ENCODE results near the gene SLC25A53.
"Not testable (repeated sequence)": the region's sequence is repeated elsewhere in the genome, so short reads cannot be mapped to it uniquely, and the experiment has no call there.

DNA sequence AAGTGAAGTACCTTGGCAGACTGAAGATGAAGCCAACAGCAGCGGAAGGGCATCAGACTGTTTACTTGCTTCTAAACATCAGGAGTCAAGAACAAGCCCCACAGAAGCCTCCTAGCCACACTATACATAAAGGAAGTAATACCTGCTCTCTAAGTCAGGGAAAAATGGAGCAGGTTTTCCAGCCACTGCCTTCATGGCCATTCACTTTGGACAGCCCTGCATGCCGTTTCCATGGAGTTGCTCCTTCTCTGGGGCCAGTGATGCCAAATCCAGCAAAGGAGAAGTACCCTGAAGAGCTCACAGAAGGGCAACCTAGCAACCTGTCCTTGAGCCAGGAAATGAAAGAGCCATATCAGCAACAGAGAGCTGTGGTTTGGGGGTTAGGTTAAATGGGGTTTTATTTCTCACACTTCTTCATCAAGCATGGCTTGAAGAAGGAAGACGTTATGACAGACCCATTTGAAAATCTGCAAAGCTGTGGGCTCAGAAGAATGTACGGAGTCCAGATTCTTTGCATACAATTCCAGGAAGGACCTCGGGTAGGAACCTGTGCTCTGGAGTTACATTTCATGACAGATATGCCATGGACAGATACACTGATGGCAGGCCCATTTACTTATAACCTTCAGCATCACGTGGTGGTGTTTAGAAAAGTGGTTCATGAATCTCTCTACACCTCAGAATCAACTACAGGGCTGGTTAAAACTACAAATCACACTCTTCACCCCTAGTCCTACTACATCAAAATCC lies 46.1 kb downstream of the SLC25A53 start:
- not testable (repeated sequence) for TF ChIP-seq CTCF (IDR thresholded peaks at IDR 0.05; ENCODE audit: poor library complexity); EZH2 (IDR thresholded peaks at IDR 0.05; ENCODE audit: borderline replicate concordance)
